A673 (cell line): ENCODE measurements around the gene PDE6A.

Source experiments
- EZH2 ChIP-seq: fragments of 200-600 bp; sonication (generic); IDR thresholded peaks from 2 replicates; pipeline ENCODE4 v1.6.1; 2017; ENCODE audit warnings: borderline replicate concordance, low read depth, mild to moderate bottlenecking, mixed read lengths, antibody characterized with exemption, low read length; ENCODE audit not compliant: poor library complexity, severe bottlenecking
- TF ChIP-seq, protein P1 (sequence below): fragments of 300-800, 200-600 bp; sonication (generic); conservative IDR thresholded peaks from 2 replicates; pipeline ENCODE4 v1.5.1; 2017; ENCODE audit warnings: low read depth, mild to moderate bottlenecking, antibody characterized with exemption, low read length, moderate library complexity, mixed read lengths

DNA sequence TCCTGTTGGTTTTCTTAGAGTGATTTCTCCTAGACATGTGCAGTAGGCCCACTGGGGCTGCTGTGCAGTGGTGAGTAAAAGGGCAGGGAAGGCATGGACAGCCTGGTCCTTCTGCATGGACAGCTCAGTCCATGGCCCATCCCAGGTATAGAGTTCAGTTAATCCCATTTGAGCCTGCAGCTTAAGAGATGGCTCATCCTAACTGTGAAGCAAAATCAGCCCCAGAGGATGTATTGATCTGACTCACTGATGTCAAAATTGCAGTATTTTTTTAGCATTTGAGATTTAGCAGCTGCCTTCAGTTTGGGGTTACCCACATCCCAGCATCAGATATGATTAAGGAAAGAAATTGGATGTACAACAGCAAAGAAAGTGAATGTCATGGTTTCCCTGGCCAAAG lies 93.4 kb downstream of the PDE6A start:
- TF ChIP-seq, protein P1, sequence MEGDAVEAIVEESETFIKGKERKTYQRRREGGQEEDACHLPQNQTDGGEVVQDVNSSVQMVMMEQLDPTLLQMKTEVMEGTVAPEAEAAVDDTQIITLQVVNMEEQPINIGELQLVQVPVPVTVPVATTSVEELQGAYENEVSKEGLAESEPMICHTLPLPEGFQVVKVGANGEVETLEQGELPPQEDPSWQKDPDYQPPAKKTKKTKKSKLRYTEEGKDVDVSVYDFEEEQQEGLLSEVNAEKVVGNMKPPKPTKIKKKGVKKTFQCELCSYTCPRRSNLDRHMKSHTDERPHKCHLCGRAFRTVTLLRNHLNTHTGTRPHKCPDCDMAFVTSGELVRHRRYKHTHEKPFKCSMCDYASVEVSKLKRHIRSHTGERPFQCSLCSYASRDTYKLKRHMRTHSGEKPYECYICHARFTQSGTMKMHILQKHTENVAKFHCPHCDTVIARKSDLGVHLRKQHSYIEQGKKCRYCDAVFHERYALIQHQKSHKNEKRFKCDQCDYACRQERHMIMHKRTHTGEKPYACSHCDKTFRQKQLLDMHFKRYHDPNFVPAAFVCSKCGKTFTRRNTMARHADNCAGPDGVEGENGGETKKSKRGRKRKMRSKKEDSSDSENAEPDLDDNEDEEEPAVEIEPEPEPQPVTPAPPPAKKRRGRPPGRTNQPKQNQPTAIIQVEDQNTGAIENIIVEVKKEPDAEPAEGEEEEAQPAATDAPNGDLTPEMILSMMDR: no peak
- TF ChIP-seq EZH2: no peak
